GM18505 (cell line): ENCODE results near the gene GABRD.
"Not testable (repeated sequence)": the region's sequence is repeated elsewhere in the genome, so short reads cannot be mapped to it uniquely, and the experiment has no call there.

ENCODE experiments used
- ATAC-seq: cut with Tn5 transposase; IDR thresholded peaks from one replicate; pipeline ENCODE4 v1.9.1; 2021; ENCODE audit not compliant: unreplicated experiment
- POLR2A ChIP-seq: IDR thresholded peaks from 4 replicates; pipeline ENCODE4 v1.6.1; 2011; ENCODE audit warnings: borderline replicate concordance; ENCODE audit not compliant: insufficient read depth, insufficient read length; ENCODE audit errors: extremely low read depth

GABRD gene

DNA sequence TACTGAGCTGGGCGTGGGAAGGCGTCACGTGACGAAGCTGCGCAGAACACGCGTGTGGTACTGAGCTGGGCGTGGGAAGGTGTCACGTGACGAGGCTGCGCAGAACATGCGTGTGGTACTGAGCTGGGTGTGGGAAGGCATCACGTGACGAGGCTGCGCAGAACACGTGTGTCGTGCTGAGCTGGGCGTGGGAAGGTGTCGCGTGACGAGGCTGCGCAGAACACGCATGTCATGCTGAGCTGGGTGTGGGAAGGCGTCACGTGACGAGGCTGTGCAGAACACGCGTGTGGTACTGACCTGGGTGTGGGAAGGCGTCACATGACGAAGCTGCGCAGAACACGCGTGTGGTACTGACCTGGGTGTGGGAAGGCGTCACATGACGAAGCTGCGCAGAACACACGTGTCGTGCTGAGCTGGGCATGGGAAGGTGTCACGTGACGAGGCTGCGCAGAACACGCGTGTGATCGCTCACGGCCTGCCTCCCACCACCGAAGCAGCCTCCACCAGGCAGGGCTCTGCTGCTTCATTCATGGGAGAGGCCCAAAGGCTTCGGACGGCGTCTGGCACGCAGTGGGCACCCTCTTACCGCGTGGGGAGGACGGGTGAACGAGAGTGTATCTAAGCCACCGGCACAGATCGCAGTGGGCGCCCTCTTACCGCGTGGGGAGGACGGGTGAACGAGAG, 39.5 kb upstream of the GABRD start:
- no peak for TF ChIP-seq POLR2A
- no peak for ATAC-seq

DNA sequence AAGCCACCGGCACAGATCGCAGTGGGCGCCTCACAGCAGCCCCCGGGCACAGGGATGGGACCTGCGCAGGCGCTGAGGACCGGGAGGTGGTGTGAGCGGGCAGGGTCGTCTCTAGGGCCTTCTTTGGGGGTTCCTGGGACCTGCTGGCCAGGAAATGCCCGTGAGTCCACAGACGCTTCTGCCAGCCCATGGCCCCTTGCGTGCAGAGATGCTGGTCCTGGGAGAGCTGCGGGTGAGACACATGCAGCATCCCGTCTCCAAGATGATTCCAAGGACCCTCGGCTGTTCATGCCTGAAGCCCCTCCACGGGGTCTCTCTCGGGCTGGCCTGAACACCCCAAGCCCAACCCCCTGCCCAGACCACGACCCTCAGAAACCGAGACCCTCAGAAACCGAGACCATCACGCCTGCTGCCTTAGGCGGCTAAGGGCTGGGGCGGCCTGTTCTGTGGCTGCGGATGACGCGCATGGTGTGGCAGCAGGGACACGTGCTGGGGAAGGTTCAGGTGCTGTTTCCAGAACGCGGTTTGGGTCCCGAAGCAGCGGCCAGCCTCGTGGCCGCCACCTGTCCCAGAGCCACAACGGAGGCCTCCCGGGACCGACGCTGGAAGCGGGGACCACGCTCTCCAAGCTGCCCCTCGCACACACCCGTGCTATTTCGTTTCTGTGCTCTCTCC, 38.5 kb upstream of the GABRD start:
- ATAC-seq: no peak
- TF ChIP-seq POLR2A: no peak

- TF ChIP-seq POLR2A: no peak
- ATAC-seq: no peak
These were observed 38.0 kb upstream of the GABRD start for GRCh38 chr1:1981142-1981500.

GRCh38 chr1:1981631-1982327, 37.4 kb upstream of the GABRD start:
- not testable (repeated sequence) for ATAC-seq

DNA sequence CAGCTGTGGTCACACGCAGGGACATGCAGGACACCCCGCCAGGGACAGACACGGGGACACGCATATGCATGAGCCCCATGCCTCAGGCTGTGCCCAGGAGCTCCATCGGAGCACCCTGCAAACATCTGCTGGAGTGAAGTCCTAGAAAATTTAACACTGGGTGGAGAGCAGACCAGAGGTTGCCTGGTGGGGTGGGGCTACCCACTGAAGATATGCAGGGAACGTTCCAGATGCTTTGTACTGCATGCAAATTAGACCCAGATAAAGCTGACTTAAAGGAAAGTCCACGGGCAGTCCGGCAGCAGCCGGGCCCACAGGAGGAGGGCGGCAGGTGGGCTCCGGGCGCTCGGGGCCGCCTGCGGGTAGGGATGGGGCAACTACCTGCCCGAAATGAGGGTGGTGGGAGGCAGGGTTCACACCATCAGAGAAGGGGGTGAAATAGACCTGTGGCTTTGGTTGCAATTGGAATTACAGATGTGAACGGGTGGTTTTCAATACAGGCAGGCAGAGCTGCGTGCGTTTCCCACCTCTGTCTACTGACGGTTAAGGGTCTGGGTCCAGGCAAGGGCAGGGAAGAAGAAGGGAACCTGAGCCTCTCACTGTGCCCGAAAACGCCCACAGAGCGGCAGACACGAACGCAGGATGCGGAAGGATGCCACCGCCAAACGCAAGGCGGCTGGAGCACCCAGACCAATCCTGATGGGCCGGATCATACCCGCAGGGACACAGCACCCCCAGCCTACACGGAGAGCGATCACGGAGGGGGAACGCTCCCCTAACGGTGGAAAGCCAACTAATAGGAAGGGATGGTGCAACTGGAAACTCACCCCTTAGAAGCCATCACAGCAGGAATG, 36.5 kb upstream of the GABRD start:
- no peak for ATAC-seq
- no peak for TF ChIP-seq POLR2A

DNA sequence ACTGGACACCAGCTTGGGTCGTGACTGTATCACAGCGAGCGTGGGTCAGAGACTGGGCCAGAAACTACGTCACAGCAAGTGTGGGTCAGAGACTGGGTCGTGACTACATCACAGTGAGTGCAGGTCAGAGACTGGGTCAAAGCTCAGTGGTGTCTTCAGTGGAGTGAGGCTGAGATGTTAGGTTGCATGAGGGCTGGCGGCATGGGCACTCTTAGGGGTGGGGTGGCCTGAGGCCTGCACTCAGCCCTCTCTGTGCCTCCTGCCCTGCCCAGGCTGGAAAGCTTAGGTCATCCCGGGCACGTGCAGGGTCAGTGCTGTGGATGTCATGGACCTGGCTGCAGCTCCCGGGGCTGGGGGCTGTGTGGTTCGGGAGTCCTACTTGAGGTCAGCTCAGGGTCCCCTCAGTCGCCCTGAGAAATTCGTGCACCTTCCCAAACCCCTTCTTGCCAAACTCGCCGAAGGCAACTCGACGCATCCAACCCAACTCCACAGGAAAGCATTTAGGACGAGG, 34.5 kb upstream of the GABRD start:
- TF ChIP-seq POLR2A: no peak
- ATAC-seq: no peak

GRCh38 chr1:1985375-1986050, 33.6 kb upstream of the GABRD start:
- no peak for ATAC-seq
- no peak for TF ChIP-seq POLR2A

DNA sequence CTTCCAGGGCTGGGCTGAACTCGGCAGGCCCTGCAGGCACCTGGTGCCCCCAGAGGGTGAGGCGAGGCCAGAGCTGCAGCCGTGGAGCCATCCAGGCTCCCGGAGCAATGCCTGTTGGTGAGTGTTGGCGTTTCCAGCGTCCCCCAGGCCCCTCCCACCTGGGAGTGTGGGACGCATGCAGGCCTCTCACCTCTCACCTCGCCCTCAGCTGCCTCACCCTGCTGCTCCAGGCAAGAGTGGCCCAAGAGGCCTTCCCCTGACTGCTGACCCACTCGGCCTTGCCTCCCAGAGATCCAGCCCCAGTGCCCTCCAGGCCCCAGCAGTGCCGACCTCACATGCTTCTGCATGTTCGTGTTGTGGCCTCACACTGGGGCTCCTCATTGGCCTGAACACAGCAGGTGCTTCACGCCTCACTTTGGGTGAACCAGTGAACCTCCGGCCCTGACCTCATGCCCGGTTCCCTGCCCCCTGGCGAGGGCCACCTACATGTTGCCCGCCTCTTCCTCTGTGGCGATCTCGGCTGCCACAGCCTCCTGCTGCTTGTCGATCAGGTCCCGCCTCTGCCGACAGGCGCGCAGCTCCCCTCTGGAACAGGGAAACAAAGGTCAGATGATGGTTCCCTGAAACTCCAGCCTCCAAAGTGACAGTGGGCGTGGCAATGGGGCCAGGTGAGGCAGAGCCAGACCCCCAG, 32.5 kb upstream of the GABRD start:
- ATAC-seq: no peak
- no peak for TF ChIP-seq POLR2A

GRCh38 chr1:1987142-1987510, 32.0 kb upstream of the GABRD start:
- TF ChIP-seq POLR2A: no peak
- no peak for ATAC-seq

GRCh38 chr1:1988061-1988945, 30.8 kb upstream of the GABRD start:
- no peak for ATAC-seq

GRCh38 chr1:1989102-1989542, 30.0 kb upstream of the GABRD start:
- ATAC-seq: no peak
- TF ChIP-seq POLR2A: no peak

More at GRCh38 chr1:1988061-1988945, 30.8 kb upstream of the GABRD start:
- no peak for TF ChIP-seq POLR2A
